NAMALWA (cell line): Measurements from ENCODE around the gene GRIN2B.
A peak's percentile ranks its signal among the peaks of the same experiment; 100 is the strongest.

ENCODE experiments used
- DNase-seq: peaks from one replicate; pipeline ENCODE4 v3.0.0-alpha.2; 2015; ENCODE audit warnings: low spot score

GRIN2B gene

GRCh38 chr12:13956060-13956590 is 25.3 kb downstream of the GRIN2B start:
- no peak for DNase-seq

GRCh38 chr12:13952096-13952495 is 29.3 kb downstream of the GRIN2B start:
- DNase-seq, result no peak

- no peak for DNase-seq
These were observed 30.9 kb downstream of the GRIN2B start for GRCh38 chr12:13950502-13950901.

- DNase-seq, result no peak
These were observed 32.8 kb downstream of the GRIN2B start for GRCh38 chr12:13948621-13949020.

GRCh38 chr12:13947276-13947946 is 34.0 kb downstream of the GRIN2B start:
- no peak for DNase-seq

- DNase-seq, result no peak
These were observed 35.8 kb downstream of the GRIN2B start for GRCh38 chr12:13945641-13946040.

GRCh38 chr12:13945236-13945635 is 36.2 kb downstream of the GRIN2B start:
- DNase-seq, result no peak

- DNase-seq, result no peak
These were observed 38.6 kb downstream of the GRIN2B start for GRCh38 chr12:13942826-13943225.

GRCh38 chr12:13941258-13942249 is 39.8 kb downstream of the GRIN2B start:
- DNase-seq, result peak; percentile 75

GRCh38 chr12:13940335-13940865 is 41.0 kb downstream of the GRIN2B start:
- no peak for DNase-seq

- DNase-seq, result peak; percentile 9
These were observed 43.7 kb downstream of the GRIN2B start for GRCh38 chr12:13937735-13938134.

- DNase-seq, result no peak
These were observed 46.2 kb downstream of the GRIN2B start for GRCh38 chr12:13935169-13935568.
